Esophagus (tissue), 2 donors: ENCODE results near the gene CHD5. TPM values are rescaled to one million over a fixed set of nuclear protein-coding genes. Genes with fewer than 3 reads are reported as not detected.
"Not testable (repeated sequence)": the region's sequence is repeated elsewhere in the genome, so short reads cannot be mapped to it uniquely, and the experiment has no call there.

ENCODE experiments used
- H3K27ac ChIP-seq, 2 donors: one replicate each; pipeline ENCODE4 v1.5.1; 2013; ENCODE audit warnings: low read depth in 2 of 2, mild to moderate bottlenecking in 2 of 2, inconsistent platforms in 1 of 2, low read length in 1 of 2, moderate library complexity in 1 of 2
- H3K27me3 ChIP-seq, 2 donors: one replicate each; pipeline ENCODE4 v1.6.1; 2013; ENCODE audit warnings: low read length in 2 of 2, control low read depth in 1 of 2, mild to moderate bottlenecking in 1 of 2; ENCODE audit not compliant: insufficient read depth in 2 of 2, control insufficient read depth in 1 of 2
- H3K36me3 ChIP-seq, 2 donors: one replicate each; pipeline ENCODE4 v1.6.1; 2013; ENCODE audit warnings: low read length in 1 of 2; ENCODE audit not compliant: control insufficient read depth in 2 of 2, insufficient read depth in 2 of 2
- H3K4me1 ChIP-seq, 2 donors: one replicate each; pipeline ENCODE4 v1.6.1; 2013; ENCODE audit warnings: low read length in 1 of 2; ENCODE audit not compliant: control insufficient read depth in 2 of 2, insufficient read depth in 2 of 2
- H3K4me3 ChIP-seq, 2 donors: one replicate each; pipeline ENCODE4 v1.5.1; 2013; ENCODE audit warnings: low read length in 2 of 2, mild to moderate bottlenecking in 2 of 2, low read depth in 1 of 2, moderate library complexity in 1 of 2
- H3K9me3 ChIP-seq, 2 donors: one replicate each; pipeline ENCODE4 v1.6.1; 2013; ENCODE audit warnings: mild to moderate bottlenecking in 2 of 2, low read depth in 1 of 2, low read length in 1 of 2, moderate library complexity in 1 of 2; ENCODE audit not compliant: control insufficient read depth in 2 of 2, insufficient read depth in 1 of 2
- WGBS, 2 donors: extraction: QIAGEN DNeasy Blood & Tissue Kit; methylation state at CpG; one replicate each; pipeline ENCODE4 v1.1.7; 2013; 5-methylcytosine and 5-hydroxymethylcytosine counted together
- polyA plus RNA-seq, 2 donors: library from polyadenylated mRNA; stranded (reverse); fragments of 200-250 nt; gene quantifications; one replicate each; pipeline ENCODE4 v1.2.3, GENCODE V29; 2013
- donor health status: healthy with polysubstance abuse.
- donor health status: Bipolar disorder and iron deficiency.

Gene CHD5
- polyA plus RNA-seq, 2 donors = 0.16 to 0.26 TPM

DNA sequence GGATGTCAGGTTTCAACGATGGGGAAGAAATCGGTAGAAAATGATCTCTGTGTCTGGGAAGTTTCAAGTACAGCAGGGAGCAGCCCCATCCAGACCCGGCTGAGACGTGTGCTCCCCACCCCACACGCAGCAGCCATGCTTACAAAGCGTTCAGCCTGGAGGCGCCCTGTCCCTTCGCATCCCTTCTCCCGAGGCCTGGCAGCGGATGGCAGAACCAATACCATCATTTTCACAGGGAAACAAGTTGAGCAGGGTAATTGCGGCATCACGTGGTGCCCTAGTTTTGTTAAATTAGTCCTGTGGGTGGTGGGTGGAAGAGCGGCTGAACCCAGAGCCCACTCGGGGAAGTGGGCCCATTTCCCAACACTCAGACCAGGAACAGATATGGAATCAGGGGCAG lies 110.5 kb downstream of the CHD5 start:
- Histone ChIP-seq H3K27ac (no peak overlapping the region), H3K36me3 (no peaks in the 10 kb centered on the region), H3K27me3 (no peaks in the 10 kb centered on the region), H3K4me1 (no peaks in the 10 kb centered on the region), H3K4me3 (no peak overlapping the region), H3K9me3 (peaks cover 0 to 2% of the 10 kb centered on the region in 2 donors)
- 85 to 87% methylated on average over 14 of the region's 14 CpGs for WGBS, 2 donors

DNA sequence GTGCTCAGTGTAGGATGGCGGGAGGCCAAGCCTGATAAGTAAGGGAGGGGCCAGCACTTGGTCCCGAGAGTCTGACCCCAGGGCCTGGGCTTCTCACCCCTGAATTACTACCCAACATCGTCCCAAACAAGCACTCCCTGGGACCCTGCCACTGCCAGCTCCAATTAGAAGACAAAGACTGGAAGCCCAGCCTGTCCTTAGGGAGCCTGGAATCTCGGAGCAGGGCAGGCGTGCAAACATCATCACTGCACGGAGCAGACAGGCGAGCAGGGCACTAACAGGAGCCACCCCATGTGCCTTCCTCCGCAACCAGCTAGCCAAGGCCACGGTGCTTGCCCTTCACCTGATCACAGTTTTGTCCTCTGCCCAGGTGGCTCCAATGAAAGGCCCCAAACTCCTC lies 111.2 kb downstream of the CHD5 start:
- no peaks in the 10 kb centered on the region for H3K27me3 ChIP-seq
- H3K4me1 ChIP-seq = no peaks in the 10 kb centered on the region
- no peaks in the 10 kb centered on the region for H3K36me3 ChIP-seq
- 77 to 80% methylated on average over 9 of the region's 9 CpGs for WGBS, 2 donors
- H3K4me3 ChIP-seq = no peak overlapping the region
- H3K9me3 ChIP-seq = peaks cover 0 to 2% of the 10 kb centered on the region in 2 donors
- no peak overlapping the region for H3K27ac ChIP-seq

DNA sequence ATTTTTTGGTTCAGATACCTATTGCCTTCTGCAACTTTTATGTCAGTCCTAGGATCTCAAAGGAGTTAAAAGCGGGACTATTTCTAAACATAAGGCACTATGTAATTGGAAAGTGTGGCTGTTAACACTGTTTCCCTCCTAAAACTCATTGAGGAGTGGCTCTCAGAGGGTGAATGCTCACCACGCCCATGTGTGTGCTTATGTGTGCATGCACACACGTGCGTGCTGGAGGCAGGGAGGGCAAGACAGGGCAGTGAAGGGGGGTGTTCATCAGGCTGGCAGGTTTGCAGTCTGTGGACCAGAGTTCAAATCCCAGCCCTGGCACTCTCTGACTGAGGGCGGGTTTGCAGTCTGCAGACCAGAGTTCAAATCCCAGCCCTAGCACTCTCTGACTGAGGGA lies 112.0 kb downstream of the CHD5 start:
- 70 to 71% methylated on average over 5 of the region's 5 CpGs for WGBS, 2 donors
- H3K9me3 ChIP-seq = peaks cover 0 to 2% of the 10 kb centered on the region in 2 donors

DNA sequence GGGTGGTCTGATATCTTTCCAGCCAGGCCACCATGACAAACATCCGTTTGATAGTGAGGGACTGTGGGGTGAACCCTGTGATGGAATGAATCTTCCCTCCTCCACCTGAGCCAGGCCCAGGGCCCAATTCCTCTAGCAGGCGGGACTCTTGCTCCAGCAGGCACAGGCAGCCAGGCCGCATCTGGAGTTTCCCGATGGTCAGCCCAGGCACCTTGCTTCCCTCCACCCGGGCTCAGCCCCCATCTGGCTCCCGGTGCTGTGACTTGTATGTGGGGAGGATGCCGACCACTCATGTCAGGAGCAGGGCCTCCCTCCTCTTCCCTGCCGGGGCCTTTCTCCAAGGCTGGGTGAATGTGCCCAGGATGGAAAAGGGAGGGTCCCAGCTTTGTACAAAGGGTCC lies 113.4 kb downstream of the CHD5 start:
- H3K27me3 ChIP-seq = no peaks in the 10 kb centered on the region
- no peak overlapping the region for H3K4me3 ChIP-seq
- no peaks in the 10 kb centered on the region for H3K36me3 ChIP-seq
- peaks cover 0 to 2% of the 10 kb centered on the region in 2 donors for H3K9me3 ChIP-seq
- H3K4me1 ChIP-seq = no peaks in the 10 kb centered on the region
- WGBS, 2 donors = 84 to 90% methylated on average over 8 of the region's 8 CpGs
- no peak overlapping the region for H3K27ac ChIP-seq

More for the DNA sequence above, 112.0 kb downstream of the CHD5 start:
- no peak overlapping the region for H3K4me3 ChIP-seq
- H3K27ac ChIP-seq = no peak overlapping the region
- no peaks in the 10 kb centered on the region for H3K36me3 ChIP-seq
- H3K27me3 ChIP-seq = no peaks in the 10 kb centered on the region
- H3K4me1 ChIP-seq = no peaks in the 10 kb centered on the region

DNA sequence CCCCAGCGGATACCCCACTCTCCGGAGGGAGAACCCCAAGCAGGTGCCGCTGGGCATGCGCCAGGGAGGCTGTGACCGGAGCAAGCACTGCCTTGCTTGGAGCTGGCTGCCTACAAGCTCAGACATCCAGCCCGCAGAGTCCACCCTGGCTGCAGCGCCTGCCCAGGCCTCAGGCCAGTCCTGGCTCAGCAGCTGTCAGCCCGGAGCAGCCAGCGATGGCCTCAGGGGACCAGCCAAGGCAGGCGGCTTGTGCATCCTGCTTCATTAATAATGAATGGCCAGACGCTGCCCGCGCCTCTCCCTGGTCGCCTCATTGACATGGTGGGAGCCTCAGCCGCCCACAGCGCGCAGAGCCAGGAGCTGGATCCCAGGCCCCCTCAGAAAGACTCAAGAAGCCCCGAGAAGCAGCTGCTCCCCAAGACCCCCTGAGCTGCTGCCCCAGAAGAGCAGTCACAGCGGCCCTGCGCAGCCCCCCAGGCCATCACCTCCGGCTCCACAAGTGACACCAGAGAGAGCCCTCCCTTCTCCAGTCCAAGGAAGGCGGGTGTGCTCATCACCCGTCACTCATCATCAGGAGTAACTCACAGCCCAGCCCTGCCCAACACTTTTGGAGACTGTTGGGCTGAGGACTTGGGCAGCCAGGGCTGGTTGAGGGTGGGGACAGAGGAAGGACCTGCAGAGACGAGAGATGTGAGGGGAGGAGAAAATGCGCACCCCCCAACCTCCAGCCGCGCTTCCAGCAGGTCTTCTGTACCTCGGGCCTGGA lies 114.8 kb downstream of the CHD5 start:
- H3K4me3 ChIP-seq = no peak overlapping the region
- H3K36me3 ChIP-seq = no peaks in the 10 kb centered on the region
- no peaks in the 10 kb centered on the region for H3K4me1 ChIP-seq
- H3K9me3 ChIP-seq = no peaks in the 10 kb centered on the region
- no peak overlapping the region for H3K27ac ChIP-seq
- H3K27me3 ChIP-seq = no peaks in the 10 kb centered on the region
- 80 to 81% methylated on average over 28 of the region's 28 CpGs for WGBS, 2 donors

DNA sequence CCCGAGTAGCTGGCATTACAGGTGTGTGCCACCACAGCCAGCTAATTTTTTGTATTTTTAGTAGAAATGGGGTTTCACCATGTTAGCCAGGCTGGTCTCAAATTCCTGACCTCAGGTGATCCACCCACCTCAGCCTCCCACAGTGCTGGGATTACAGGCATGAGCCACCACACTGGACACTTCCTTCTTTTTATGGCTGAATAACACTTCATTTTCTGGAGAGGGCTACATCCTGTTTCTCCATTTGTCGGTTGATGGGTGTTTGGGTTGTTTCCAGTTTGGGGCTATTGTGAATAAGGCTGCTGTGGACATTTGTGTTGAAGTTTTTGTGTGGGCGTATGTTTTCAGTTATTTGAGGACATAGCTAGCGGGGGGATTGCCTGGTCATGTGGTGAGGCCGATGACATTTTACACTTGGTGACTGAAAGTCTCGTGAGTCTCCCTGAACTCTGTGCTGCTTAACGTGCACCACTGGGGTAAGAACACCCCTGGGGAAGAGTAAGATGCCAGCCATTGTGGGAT lies 116.5 kb downstream of the CHD5 start:
- H3K9me3 ChIP-seq, H3K27ac ChIP-seq, H3K36me3 ChIP-seq, H3K4me1 ChIP-seq, H3K4me3 ChIP-seq, H3K27me3 ChIP-seq: not testable (repeated sequence)
- 86 to 87% methylated on average over 7 of the region's 7 CpGs for WGBS, 2 donors

DNA sequence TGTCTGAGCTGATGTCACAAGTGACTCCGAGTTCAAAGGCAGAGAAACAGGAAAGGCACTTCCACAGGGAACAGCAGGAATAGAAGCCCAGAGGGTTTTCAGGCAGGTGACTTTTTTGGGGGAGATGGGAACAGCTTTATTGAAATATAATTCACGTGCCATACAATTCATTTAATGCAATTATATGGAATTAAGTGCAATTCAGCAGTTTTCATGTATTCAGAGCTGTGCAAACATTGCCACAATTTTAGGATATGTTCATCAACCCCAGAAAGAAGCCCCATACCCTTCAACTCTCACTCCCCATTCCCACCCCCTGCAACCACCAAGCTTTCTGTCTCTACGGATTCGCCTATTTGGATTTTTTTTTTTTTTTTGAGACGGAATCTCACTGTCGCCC lies 117.5 kb downstream of the CHD5 start:
- H3K4me1 ChIP-seq = peaks cover 0 to 8% of the 10 kb centered on the region in 2 donors
- no peaks in the 10 kb centered on the region for H3K9me3 ChIP-seq
- no peak overlapping the region for H3K4me3 ChIP-seq
- no peak overlapping the region for H3K27ac ChIP-seq
- WGBS, 2 donors = 88 to 95% methylated on average over 6 of the region's 6 CpGs
- H3K27me3 ChIP-seq = no peaks in the 10 kb centered on the region
- H3K36me3 ChIP-seq = no peaks in the 10 kb centered on the region

DNA sequence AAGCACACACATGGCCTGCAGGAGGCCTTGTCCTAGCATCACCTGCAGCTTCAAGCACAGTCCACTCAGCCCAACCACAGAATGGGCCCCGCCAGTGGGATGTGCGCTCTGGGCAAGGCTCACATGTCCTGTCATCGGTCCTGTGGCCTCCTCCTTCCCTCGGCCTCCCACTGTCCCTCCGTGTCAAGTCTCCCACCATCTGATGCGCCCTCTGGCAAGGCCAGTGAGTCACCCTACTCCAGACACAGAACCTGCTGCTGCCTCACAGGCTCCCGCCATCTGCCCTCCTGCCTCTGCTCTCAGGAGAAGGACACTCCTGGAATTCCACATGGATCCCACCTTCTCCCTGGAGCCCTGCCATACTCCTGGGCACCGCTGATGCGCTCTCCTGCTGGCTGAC lies 120.3 kb downstream of the CHD5 start:
- Histone ChIP-seq H3K27ac (no peak overlapping the region), H3K4me3 (no peak overlapping the region), H3K36me3 (no peaks in the 10 kb centered on the region), H3K4me1 (peaks cover 0 to 8% of the 10 kb centered on the region in 2 donors), H3K9me3 (no peaks in the 10 kb centered on the region), H3K27me3 (no peaks in the 10 kb centered on the region)
- WGBS, 2 donors = 89 to 93% methylated on average over 9 of the region's 9 CpGs

DNA sequence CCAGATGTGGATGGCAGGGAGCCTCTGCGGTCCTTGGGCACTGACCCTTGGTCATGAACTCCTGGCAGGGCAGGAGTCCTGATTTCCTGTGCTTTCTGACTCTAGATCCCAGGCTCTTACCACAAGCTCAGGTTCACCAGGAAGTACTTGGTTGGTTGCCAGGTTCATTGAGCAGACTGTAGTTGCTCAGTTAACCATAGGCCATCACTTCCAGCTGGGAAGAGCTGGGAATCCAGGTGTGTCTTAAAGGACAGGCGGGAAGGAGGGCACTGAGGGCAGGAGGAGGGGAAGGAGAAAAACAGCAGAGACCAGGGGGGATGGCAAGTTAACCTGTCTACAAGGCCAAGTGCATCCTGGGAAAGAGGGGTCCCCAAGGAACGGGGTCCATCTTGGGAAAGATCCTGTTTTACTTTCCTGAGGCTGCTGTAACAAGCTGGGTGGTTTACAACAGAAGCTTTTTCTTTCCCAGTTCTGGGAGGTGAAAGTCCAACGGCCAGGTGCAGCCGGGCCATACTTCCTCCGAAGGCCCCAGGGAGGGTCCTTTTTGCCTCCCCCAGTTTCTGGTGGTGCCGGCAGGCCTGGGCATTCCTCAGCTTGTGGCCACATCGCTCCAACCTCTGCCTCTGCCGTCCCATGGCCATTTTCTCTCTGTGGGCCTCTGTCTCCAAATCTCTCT lies 122.8 kb downstream of the CHD5 start:
- Histone ChIP-seq H3K36me3 (peaks cover 0 to 3% of the 10 kb centered on the region in 2 donors), H3K27ac (no peak overlapping the region), H3K4me1 (peaks cover 0 to 8% of the 10 kb centered on the region in 2 donors), H3K4me3 (no peak overlapping the region), H3K9me3 (no peaks in the 10 kb centered on the region), H3K27me3 (no peaks in the 10 kb centered on the region)
- WGBS, 2 donors = 86 to 88% methylated on average over 9 of the region's 9 CpGs
